ENCODE results near the gene PCBP3.

GRCh38 chr21:45698493-45699184 lies 55.1 kb downstream of the PCBP3 start:
- TF ChIP-seq, protein P1, sequence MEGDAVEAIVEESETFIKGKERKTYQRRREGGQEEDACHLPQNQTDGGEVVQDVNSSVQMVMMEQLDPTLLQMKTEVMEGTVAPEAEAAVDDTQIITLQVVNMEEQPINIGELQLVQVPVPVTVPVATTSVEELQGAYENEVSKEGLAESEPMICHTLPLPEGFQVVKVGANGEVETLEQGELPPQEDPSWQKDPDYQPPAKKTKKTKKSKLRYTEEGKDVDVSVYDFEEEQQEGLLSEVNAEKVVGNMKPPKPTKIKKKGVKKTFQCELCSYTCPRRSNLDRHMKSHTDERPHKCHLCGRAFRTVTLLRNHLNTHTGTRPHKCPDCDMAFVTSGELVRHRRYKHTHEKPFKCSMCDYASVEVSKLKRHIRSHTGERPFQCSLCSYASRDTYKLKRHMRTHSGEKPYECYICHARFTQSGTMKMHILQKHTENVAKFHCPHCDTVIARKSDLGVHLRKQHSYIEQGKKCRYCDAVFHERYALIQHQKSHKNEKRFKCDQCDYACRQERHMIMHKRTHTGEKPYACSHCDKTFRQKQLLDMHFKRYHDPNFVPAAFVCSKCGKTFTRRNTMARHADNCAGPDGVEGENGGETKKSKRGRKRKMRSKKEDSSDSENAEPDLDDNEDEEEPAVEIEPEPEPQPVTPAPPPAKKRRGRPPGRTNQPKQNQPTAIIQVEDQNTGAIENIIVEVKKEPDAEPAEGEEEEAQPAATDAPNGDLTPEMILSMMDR (conservative IDR thresholded peaks at IDR 0.05): no peak
- no peak for TF ChIP-seq EZH2 (IDR thresholded peaks at IDR 0.05; ENCODE audit: low read depth)
